Nucleus accumbens (tissue), 56 donors: ENCODE data around the gene TSPOAP1.

ENCODE experiments used
- DNase-seq, 56 donors: peaks; one replicate each; lab custom pipeline; 2025; lab: John Stamatoyannopoulos, UW

Gene TSPOAP1

GRCh38 chr17:58269557-58270291 is 58.9 kb downstream of the TSPOAP1 start:
- DNase-seq, result no peak

- DNase-seq, result no peak
Measured at GRCh38 chr17:58268774-58269556, 59.6 kb downstream of the TSPOAP1 start.

GRCh38 chr17:58268326-58268725 is 60.3 kb downstream of the TSPOAP1 start:
- no peak for DNase-seq

GRCh38 chr17:58267347-58268324 is 61.0 kb downstream of the TSPOAP1 start:
- DNase-seq, result no peak

- no peak for DNase-seq
Measured at GRCh38 chr17:58265902-58266875, 62.4 kb downstream of the TSPOAP1 start.

GRCh38 chr17:58265271-58265670 is 63.3 kb downstream of the TSPOAP1 start:
- no peak for DNase-seq

GRCh38 chr17:58264407-58265103 is 64.0 kb downstream of the TSPOAP1 start:
- DNase-seq, result no peak

- peak in 10 of 56 donors; percentile 3 to 41 (median 22) for DNase-seq
Measured at GRCh38 chr17:58263773-58264172, 64.8 kb downstream of the TSPOAP1 start.

- no peak for DNase-seq
Measured at GRCh38 chr17:58262149-58262548, 66.4 kb downstream of the TSPOAP1 start.

GRCh38 chr17:58254803-58255202 is 73.8 kb downstream of the TSPOAP1 start:
- no peak for DNase-seq

- no peak for DNase-seq
Measured at GRCh38 chr17:58253082-58253481, 75.5 kb downstream of the TSPOAP1 start.

GRCh38 chr17:58252141-58252540 is 76.5 kb downstream of the TSPOAP1 start:
- no peak for DNase-seq
